Measurements from ENCODE around the gene PTPRK. TPM values are rescaled to one million over a fixed set of nuclear protein-coding genes. Genes with fewer than 3 reads are reported as not detected.

PTPRK gene
- total and polyA plus RNA-seq, 2 of the 13 experiments (the other 11 are each of a cell fraction or from before 2014, with no cell fraction given), result 43.6 to 98.3 TPM

DNA sequence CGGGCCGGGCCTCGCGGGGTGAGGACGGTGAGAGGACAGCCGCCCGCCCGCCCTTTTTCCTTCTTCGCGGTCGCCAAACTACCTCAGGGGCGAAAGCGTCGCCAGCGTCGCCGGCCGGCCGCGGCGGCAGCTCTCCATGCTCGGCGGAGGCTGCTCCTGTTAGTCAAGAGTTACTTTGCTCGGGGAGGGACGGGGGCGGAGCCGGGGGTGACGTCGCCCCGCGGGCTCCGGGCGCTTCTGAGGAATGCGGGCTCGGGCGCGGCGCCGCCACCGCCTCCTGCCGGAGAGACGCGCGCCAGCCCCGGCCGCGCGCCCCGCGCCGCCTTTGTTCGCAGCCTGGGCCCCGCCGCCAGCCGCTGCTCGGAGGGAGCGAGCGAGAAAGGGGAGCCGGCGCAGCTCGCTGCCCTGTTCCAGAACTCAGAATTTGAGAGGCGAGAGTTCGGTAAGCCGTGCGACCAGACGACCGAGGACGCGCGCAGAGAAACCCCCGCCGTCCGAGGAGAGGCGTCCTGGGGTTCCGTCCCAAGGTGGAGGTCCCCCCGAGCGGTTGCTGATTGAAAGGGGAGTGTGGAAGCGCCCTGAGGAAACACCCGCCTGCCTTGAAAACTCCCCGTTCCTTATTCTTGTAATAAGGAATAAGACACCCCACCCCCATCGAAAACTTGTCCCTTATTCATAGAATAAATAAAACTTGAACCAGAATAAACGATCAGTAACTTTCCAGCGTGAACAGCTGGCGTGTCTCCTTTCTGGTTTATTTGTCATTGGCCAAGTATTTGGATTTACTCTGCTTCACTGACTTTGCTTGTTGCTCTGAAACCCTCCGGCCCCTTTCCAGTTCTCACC is at the start of gene PTPRK (continued):
- TF ChIP-seq ARNTL (CRISPR knock-in tag; IDR thresholded peaks at IDR 0.05) (no peak), SP4 (CRISPR knock-in tag; IDR thresholded peaks at IDR 0.05) (peak; percentile 83), ZNF75D (CRISPR knock-in tag; IDR thresholded peaks at IDR 0.05; ENCODE audit: borderline replicate concordance) (no peak; the same call in 1 of the 2 replicates), ZC3H13 (CRISPR knock-in tag; IDR thresholded peaks at IDR 0.05) (no peak), TAF1 (CRISPR knock-in tag; IDR thresholded peaks at IDR 0.05) (peak; percentile 92), ZNF235 (CRISPR knock-in tag; IDR thresholded peaks at IDR 0.05; ENCODE audit: borderline replicate concordance) (peak; percentile 27; the same call in 1 of the 2 replicates), DNMT1 (CRISPR knock-in tag; IDR thresholded peaks at IDR 0.05) (no peak; the same call in 1 of the 2 replicates), SIX1 (CRISPR knock-in tag; IDR thresholded peaks at IDR 0.05; ENCODE audit: borderline replicate concordance) (no peak), ZNF12 (CRISPR knock-in tag; IDR thresholded peaks at IDR 0.05) (0 out of 2 replicates have a peak, but pooled peaks have one; percentile 11), ZKSCAN5 (CRISPR knock-in tag; IDR thresholded peaks at IDR 0.05) (no peak), FOXO4 (CRISPR knock-in tag; conservative IDR thresholded peaks at IDR 0.05) (0 out of 2 replicates have a peak, but pooled peaks have one; percentile 2), ZNF879 (CRISPR knock-in tag; IDR thresholded peaks at IDR 0.05) (no peak), FOXK1 (CRISPR knock-in tag; IDR thresholded peaks at IDR 0.05; ENCODE audit: borderline replicate concordance, low read depth) (no peak; the same call in 1 of the 2 replicates), NFE2L2 (IDR thresholded peaks at IDR 0.05; ENCODE audit: low read length) (no peak), ATF2 (CRISPR knock-in tag; IDR thresholded peaks at IDR 0.05) (peak; percentile 83), AKAP8 (CRISPR knock-in tag; IDR thresholded peaks at IDR 0.05) (0 out of 2 replicates have a peak, but pooled peaks have one; percentile 22), ZNF563 (CRISPR knock-in tag; IDR thresholded peaks at IDR 0.05) (0 out of 2 replicates have a peak, but pooled peaks have one; percentile 32)
- TF ChIP-seq, protein P1, sequence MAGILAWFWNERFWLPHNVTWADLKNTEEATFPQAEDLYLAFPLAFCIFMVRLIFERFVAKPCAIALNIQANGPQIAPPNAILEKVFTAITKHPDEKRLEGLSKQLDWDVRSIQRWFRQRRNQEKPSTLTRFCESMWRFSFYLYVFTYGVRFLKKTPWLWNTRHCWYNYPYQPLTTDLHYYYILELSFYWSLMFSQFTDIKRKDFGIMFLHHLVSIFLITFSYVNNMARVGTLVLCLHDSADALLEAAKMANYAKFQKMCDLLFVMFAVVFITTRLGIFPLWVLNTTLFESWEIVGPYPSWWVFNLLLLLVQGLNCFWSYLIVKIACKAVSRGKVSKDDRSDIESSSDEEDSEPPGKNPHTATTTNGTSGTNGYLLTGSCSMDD (CRISPR knock-in tag; IDR thresholded peaks at IDR 0.05), result no peak
- TF ChIP-seq, protein P2, sequence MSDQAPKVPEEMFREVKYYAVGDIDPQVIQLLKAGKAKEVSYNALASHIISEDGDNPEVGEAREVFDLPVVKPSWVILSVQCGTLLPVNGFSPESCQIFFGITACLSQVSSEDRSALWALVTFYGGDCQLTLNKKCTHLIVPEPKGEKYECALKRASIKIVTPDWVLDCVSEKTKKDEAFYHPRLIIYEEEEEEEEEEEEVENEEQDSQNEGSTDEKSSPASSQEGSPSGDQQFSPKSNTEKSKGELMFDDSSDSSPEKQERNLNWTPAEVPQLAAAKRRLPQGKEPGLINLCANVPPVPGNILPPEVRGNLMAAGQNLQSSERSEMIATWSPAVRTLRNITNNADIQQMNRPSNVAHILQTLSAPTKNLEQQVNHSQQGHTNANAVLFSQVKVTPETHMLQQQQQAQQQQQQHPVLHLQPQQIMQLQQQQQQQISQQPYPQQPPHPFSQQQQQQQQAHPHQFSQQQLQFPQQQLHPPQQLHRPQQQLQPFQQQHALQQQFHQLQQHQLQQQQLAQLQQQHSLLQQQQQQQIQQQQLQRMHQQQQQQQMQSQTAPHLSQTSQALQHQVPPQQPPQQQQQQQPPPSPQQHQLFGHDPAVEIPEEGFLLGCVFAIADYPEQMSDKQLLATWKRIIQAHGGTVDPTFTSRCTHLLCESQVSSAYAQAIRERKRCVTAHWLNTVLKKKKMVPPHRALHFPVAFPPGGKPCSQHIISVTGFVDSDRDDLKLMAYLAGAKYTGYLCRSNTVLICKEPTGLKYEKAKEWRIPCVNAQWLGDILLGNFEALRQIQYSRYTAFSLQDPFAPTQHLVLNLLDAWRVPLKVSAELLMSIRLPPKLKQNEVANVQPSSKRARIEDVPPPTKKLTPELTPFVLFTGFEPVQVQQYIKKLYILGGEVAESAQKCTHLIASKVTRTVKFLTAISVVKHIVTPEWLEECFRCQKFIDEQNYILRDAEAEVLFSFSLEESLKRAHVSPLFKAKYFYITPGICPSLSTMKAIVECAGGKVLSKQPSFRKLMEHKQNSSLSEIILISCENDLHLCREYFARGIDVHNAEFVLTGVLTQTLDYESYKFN (CRISPR knock-in tag; conservative IDR thresholded peaks at IDR 0.05), result peak; percentile 46; the same call in 1 of the 2 replicates

All from HepG2 (cell line).